LNCaP clone FGC (cell line): Measurements from ENCODE around the gene TEDC2.

Experiments used
- DNase-seq: peaks from one replicate; pipeline ENCODE4 v3.0.0-alpha.2; 2011; ENCODE audit warnings: low read depth
- H3K4me3 ChIP-seq: 2 replicates; pipeline ENCODE4 v1.5.1; 2011; ENCODE audit warnings: mild to moderate bottlenecking, low read depth, low read length, control low read depth
- CTCF ChIP-seq: IDR thresholded peaks from 2 replicates; pipeline ENCODE4 v1.5.1; 2012; ENCODE audit warnings: mild to moderate bottlenecking; ENCODE audit not compliant: control insufficient read depth, insufficient read depth; ENCODE audit errors: extremely low read depth

The TEDC2 gene

GRCh38 chr16:2469399-2470233 lies 9.7 kb downstream of the TEDC2 start:
- TF ChIP-seq CTCF: no peak
- no peak for DNase-seq
- no peak overlapping the region for H3K4me3 ChIP-seq

- H3K4me3 ChIP-seq: no peak overlapping the region
- no peak for DNase-seq
- TF ChIP-seq CTCF: no peak
These were observed 10.3 kb downstream of the TEDC2 start for GRCh38 chr16:2470234-2470601.

- no peak for TF ChIP-seq CTCF
- H3K4me3 ChIP-seq: no peak overlapping the region
- DNase-seq: no peak
These were observed 10.7 kb downstream of the TEDC2 start for GRCh38 chr16:2470603-2471015.

GRCh38 chr16:2471016-2471652 lies 11.2 kb downstream of the TEDC2 start, which contains the start of gene NTN3:
NTN3 (plus strand) TSS chr16:2471297; CDS start chr16:2471702, 405 bp downstream.
- no peak for TF ChIP-seq CTCF
- H3K4me3 ChIP-seq: no peak within 1 kb of the TSS
- no peak for DNase-seq

GRCh38 chr16:2471653-2472487 lies 12.0 kb downstream of the TEDC2 start:
- no peak for TF ChIP-seq CTCF
- no peak overlapping the region for H3K4me3 ChIP-seq
- DNase-seq: no peak

GRCh38 chr16:2472488-2472864 lies 12.6 kb downstream of the TEDC2 start:
- TF ChIP-seq CTCF: no peak
- H3K4me3 ChIP-seq: no peak overlapping the region
- DNase-seq: no peak
